ENCODE measurements around the gene IGF1. TPM values are rescaled to one million over a fixed set of nuclear protein-coding genes. Genes with fewer than 3 reads are reported as not detected.
"Not testable (repeated sequence)": the region's sequence is repeated elsewhere in the genome, so short reads cannot be mapped to it uniquely, and the experiment has no call there.

The IGF1 gene
- total and polyA plus RNA-seq, 3 donors from 2014 or later: 16.2 to 50.9 (median 16.9) TPM

- WGBS, 2 donors: 94 to 100% methylated on average over 2 of the region's 2 CpGs
- H3K27ac ChIP-seq: no peak overlapping the region
- H3K9me3 ChIP-seq: no peaks in the 10 kb centered on the region
- TF ChIP-seq CTCF (IDR thresholded peaks at IDR 0.05) (no peak), POLR2A (IDR thresholded peaks at IDR 0.05) (no peak)
- intact Hi-C loops (cut with DNase I; ENCODE audit: low total_unique reads): no loop called here
- no peak overlapping the region for H3K4me3 ChIP-seq
- H3K36me3 ChIP-seq (ENCODE audit: low read depth, missing control alignments): no peaks in the 10 kb centered on the region
- no peak for DNase-seq
- H3K4me1 ChIP-seq: peaks cover 13% of the 10 kb centered on the region
- H3K27me3 ChIP-seq: no peaks in the 10 kb centered on the region
These were observed 26.0 kb downstream of the IGF1 start for GRCh38 chr12:102454330-102454729.

DNA sequence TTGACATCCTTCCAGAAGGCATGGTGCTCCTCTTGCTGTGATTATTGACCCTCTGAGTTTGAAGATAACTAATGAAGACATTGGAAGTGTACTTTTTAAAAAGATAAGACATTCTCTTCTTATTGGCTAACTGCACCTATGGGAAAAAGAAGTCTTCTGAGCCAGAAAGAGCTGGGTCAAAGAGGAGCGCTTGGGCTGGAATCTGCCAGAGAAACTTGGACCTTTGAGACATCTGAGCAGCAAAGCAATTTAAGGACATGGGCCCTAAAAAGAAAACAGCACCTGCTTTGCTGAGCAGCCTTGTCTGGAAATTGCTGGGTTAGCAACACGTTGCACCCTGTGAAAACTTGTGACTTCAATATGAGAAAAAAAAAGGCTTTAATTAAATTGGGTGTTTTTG lies 27.8 kb downstream of the IGF1 start:
- no peak for TF ChIP-seq POLR2A (IDR thresholded peaks at IDR 0.05)
- TF ChIP-seq CTCF (IDR thresholded peaks at IDR 0.05): no peak
- H3K27me3 ChIP-seq: no peaks in the 10 kb centered on the region
- 57 to 59% methylated on average over 2 of the region's 2 CpGs for WGBS, 2 donors
- H3K27ac ChIP-seq: no peak overlapping the region
- intact Hi-C loops (cut with DNase I; ENCODE audit: low total_unique reads): no loop called here
- H3K9me3 ChIP-seq: no peaks in the 10 kb centered on the region
- H3K4me1 ChIP-seq: peaks cover 9% of the 10 kb centered on the region
- DNase-seq: peak; percentile 27
- H3K4me3 ChIP-seq: no peak overlapping the region
- no peaks in the 10 kb centered on the region for H3K36me3 ChIP-seq (ENCODE audit: low read depth, missing control alignments)

- DNase-seq; H3K9me3 ChIP-seq; H3K27me3 ChIP-seq; H3K36me3 ChIP-seq (ENCODE audit: low read depth, missing control alignments); H3K4me1 ChIP-seq; intact Hi-C loops (cut with DNase I; ENCODE audit: low total_unique reads); H3K4me3 ChIP-seq; H3K27ac ChIP-seq: not testable (repeated sequence)
- whole genome bisulfite sequencing, 2 donors: 90 to 93% methylated on average over 3 of the region's 3 CpGs
These were observed 31.3 kb downstream of the IGF1 start for GRCh38 chr12:102449018-102449417.

DNA sequence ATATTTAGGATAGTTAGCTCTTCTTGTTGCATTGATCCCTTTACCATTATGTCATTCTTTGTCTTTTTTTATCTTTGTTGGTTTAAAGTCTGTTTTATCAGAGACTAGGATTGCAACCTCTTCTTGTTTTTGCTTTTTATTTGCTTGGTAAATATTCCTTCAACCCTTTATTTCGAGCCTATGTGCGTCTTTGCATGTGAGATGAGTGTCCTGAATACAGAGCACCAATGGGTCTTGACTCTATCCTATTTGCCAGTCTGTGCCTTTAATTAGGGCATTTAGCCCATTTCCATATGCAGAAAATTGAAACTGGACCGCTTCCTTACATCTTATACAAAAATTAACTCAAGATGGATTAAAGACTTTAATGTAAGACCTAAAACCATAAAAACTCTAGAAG lies 32.9 kb downstream of the IGF1 start:
- H3K27ac ChIP-seq; intact Hi-C loops (cut with DNase I; ENCODE audit: low total_unique reads); H3K9me3 ChIP-seq; H3K36me3 ChIP-seq (ENCODE audit: low read depth, missing control alignments); H3K4me3 ChIP-seq; H3K27me3 ChIP-seq; H3K4me1 ChIP-seq; DNase-seq: not testable (repeated sequence)
- WGBS, 2 donors: 89 to 96% methylated on average over 3 of the region's 3 CpGs

DNA sequence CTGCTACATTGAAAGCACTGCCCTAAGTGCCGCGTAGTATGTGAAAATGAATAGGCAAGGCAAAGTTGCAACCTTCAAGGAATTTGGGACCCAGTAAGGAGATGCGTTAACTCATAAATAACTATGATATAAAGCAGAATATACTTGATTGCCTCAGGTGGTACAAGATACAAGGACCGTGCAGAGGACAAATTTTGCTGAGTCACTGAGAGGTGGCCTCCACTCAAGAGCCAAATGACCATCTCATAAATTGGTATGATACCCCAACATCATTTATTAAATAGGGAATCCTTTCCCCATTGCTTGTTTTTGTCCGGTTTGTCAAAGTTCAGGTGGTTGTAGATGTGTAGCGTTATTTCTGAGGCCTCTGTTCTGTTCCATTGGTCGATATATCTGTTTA lies 35.7 kb downstream of the IGF1 start:
- Histone ChIP-seq H3K27ac (no peak overlapping the region), H3K4me3 (no peak overlapping the region), H3K9me3 (no peaks in the 10 kb centered on the region), H3K36me3 (ENCODE audit: low read depth, missing control alignments) (no peaks in the 10 kb centered on the region), H3K27me3 (no peaks in the 10 kb centered on the region), H3K4me1 (no peaks in the 10 kb centered on the region)
- 76 to 86% methylated on average over 7 of the region's 7 CpGs for WGBS, 2 donors
- intact Hi-C loops (cut with DNase I; ENCODE audit: low total_unique reads): no loop called here
- no peak for DNase-seq
- TF ChIP-seq CTCF (IDR thresholded peaks at IDR 0.05) (no peak), POLR2A (IDR thresholded peaks at IDR 0.05) (no peak)

- no peak for TF ChIP-seq CTCF (IDR thresholded peaks at IDR 0.05)
- no peak for TF ChIP-seq POLR2A (IDR thresholded peaks at IDR 0.05)
- WGBS, 2 donors: 92 to 94% methylated on average over 3 of the region's 3 CpGs
- intact Hi-C loops (cut with DNase I; ENCODE audit: low total_unique reads): no loop called here
- no peaks in the 10 kb centered on the region for H3K36me3 ChIP-seq (ENCODE audit: low read depth, missing control alignments)
- no peak for DNase-seq
- peaks cover under 1% of the 10 kb centered on the region for H3K4me1 ChIP-seq
- no peaks in the 10 kb centered on the region for H3K27me3 ChIP-seq
- H3K27ac ChIP-seq: no peak overlapping the region
- no peak overlapping the region for H3K4me3 ChIP-seq
- no peaks in the 10 kb centered on the region for H3K9me3 ChIP-seq
These were observed 36.3 kb downstream of the IGF1 start for GRCh38 chr12:102444093-102444492.

Data from testis (tissue), 3 donors.